Measurements from ENCODE around the gene RNFT1. TPM values are rescaled to one million over a fixed set of nuclear protein-coding genes. Genes with fewer than 3 reads are reported as not detected.

The RNFT1 gene, protein sequence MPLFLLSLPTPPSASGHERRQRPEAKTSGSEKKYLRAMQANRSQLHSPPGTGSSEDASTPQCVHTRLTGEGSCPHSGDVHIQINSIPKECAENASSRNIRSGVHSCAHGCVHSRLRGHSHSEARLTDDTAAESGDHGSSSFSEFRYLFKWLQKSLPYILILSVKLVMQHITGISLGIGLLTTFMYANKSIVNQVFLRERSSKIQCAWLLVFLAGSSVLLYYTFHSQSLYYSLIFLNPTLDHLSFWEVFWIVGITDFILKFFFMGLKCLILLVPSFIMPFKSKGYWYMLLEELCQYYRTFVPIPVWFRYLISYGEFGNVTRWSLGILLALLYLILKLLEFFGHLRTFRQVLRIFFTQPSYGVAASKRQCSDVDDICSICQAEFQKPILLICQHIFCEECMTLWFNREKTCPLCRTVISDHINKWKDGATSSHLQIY
- 16.8 TPM for total RNA-seq

DNA sequence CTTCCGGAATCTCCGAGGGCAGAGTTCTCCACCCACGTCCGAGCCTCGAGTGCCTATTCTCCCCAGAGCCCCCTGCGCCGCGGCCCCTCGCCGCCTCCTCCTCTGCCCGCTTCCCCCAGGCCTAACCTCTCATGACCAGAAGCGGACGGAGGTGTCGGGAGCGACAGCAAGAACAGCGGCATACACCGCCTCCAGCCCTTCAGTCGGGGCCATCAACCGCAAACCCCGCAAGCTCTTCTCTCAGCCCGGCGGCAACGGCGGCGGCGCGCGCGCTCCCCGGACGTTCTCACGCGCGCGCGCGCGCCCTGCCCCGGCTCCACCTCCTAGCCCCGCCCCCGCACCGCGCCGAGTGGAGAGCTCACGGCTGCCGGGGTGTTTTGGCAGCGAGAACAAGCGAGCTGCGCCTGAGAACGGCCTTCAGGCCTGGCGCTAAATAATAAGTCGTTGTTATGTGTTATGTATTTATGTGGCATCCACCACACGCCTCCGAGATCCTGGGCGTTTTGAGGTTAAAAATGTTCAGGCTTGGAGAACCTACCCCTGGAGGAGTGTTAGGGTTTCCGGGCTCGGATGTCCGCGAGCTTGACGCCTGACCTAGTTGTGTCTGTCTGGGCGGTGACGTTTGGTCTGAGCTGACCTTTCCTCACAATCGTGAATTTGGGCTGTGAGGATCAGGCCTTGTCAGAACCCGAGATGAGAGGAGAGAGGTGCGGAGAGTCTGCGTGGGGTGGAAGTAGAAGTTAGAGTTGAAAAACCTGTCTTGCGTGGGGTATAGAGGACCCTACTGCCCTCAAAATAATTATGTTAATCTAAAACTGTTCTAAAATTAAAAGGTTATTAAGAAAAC, at the start of gene RNFT1:
RNFT1 (minus strand) TSS at position 259 of the 847 bp plus-strand sequence; CDS start at position 182, 77 bp downstream.

Small RNA genes lying within 50 kb of the gene (small RNA-seq; reads per million reads assigned to genes)
- not detected for gene RPS29P21

Other genes starting within 250 kb of the RNFT1 start
- 8.5 TPM for gene TUBD1, start 71.8 kb downstream of the RNFT1 start, total RNA-seq
- gene RPS6KB1, start 71.6 kb downstream of the RNFT1 start, total RNA-seq: 37.6 TPM
- 16.1 TPM for gene HEATR6, start 114.2 kb upstream of the RNFT1 start, total RNA-seq
- gene CA4, start 185.2 kb upstream of the RNFT1 start, total RNA-seq: 1.8 TPM

Measured in diencephalon (tissue), 1 donor.